ENCODE results near the gene SPTY2D1. TPM values are rescaled to one million over a fixed set of nuclear protein-coding genes. Genes with fewer than 3 reads are reported as not detected.

SPTY2D1 gene
- polyA plus RNA-seq, 3 donors: 8.4 to 14.9 (median 11.8) TPM

- Mint-ChIP-seq H3K27me3 (ENCODE audit: low read depth in 3 of 3) (no peaks in the 10 kb centered on the region), H3K36me3 (peaks cover 17 to 40% of the 10 kb centered on the region in 2 donors), H3K4me1 (peaks cover 3% of the 10 kb centered on the region), H3K4me3 (no peak overlapping the region), H3K9me3 (no peaks in the 10 kb centered on the region), H3K27ac (peak overlapping the region in 1 of 7 donors; percentile 9)
- Histone ChIP-seq H3K79me2 (ENCODE audit: insufficient read depth, low read length) (peaks cover 6% of the 10 kb centered on the region), H3K9ac (ENCODE audit: insufficient read depth, low read length, poor library complexity, severe bottlenecking) (no peak overlapping the region), H2AFZ (ENCODE audit: insufficient read depth, low read depth, low read length, poor library complexity, severe bottlenecking) (no peak overlapping the region), H4K20me1 (ENCODE audit: insufficient read depth, low read length) (no peaks in the 10 kb centered on the region), H3K4me1 (ENCODE audit: control insufficient read depth in 1 of 2, insufficient read depth in 2 of 2, low read length in 2 of 2) (no peaks in the 10 kb centered on the region), H3K36me3 (replicated peaks in 1 of 2; ENCODE audit: control insufficient read depth in 1 of 2, insufficient read depth in 2 of 2, low read length in 2 of 2) (peaks cover 6 to 32% of the 10 kb centered on the region in 2 donors), H3K27ac (ENCODE audit: low read depth in 1 of 2, low read length in 2 of 2) (no peak overlapping the region), H3K4me2 (replicated peaks; ENCODE audit: extremely low read depth, low read length, poor library complexity, severe bottlenecking) (no peak overlapping the region), H3K4me3 (replicated peaks in 1 of 3; ENCODE audit: low read depth in 2 of 3, low read length in 3 of 3) (no peak overlapping the region), H3K27me3 (ENCODE audit: control insufficient read depth in 2 of 2, insufficient read depth in 2 of 2, low read length in 2 of 2) (no peaks in the 10 kb centered on the region), H3K9me3 (replicated peaks in 1 of 2; ENCODE audit: control insufficient read depth in 1 of 2, insufficient read depth in 1 of 2, low read length in 2 of 2) (no peaks in the 10 kb centered on the region)
- no peak for DNase-seq
- no peak for TF ChIP-seq CTCF (IDR thresholded peaks at IDR 0.05)
- intact Hi-C loops (cut with micrococcal nuclease): no loop called here
- WGBS (ENCODE audit: insufficient coverage): no CpG with 5 or more reads among the region's 1 CpG
Observed at GRCh38 chr11:18581825-18582224, 52.3 kb downstream of the SPTY2D1 start.

- Histone ChIP-seq H3K27ac (ENCODE audit: low read depth in 1 of 2, low read length in 2 of 2) (no peak overlapping the region), H3K4me2 (replicated peaks; ENCODE audit: extremely low read depth, low read length, poor library complexity, severe bottlenecking) (no peak overlapping the region), H4K20me1 (ENCODE audit: insufficient read depth, low read length) (no peaks in the 10 kb centered on the region), H2AFZ (ENCODE audit: insufficient read depth, low read depth, low read length, poor library complexity, severe bottlenecking) (no peak overlapping the region), H3K27me3 (ENCODE audit: control insufficient read depth in 2 of 2, insufficient read depth in 2 of 2, low read length in 2 of 2) (no peaks in the 10 kb centered on the region), H3K4me1 (ENCODE audit: control insufficient read depth in 1 of 2, insufficient read depth in 2 of 2, low read length in 2 of 2) (no peaks in the 10 kb centered on the region), H3K4me3 (replicated peaks in 1 of 3; ENCODE audit: low read depth in 2 of 3, low read length in 3 of 3) (no peak overlapping the region), H3K79me2 (ENCODE audit: insufficient read depth, low read length) (no peaks in the 10 kb centered on the region), H3K36me3 (replicated peaks in 1 of 2; ENCODE audit: control insufficient read depth in 1 of 2, insufficient read depth in 2 of 2, low read length in 2 of 2) (peaks cover 19 to 45% of the 10 kb centered on the region in 2 donors), H3K9me3 (replicated peaks in 1 of 2; ENCODE audit: control insufficient read depth in 1 of 2, insufficient read depth in 1 of 2, low read length in 2 of 2) (no peaks in the 10 kb centered on the region), H3K9ac (ENCODE audit: insufficient read depth, low read length, poor library complexity, severe bottlenecking) (no peak overlapping the region)
- no CpG with 5 or more reads among the region's 2 CpGs for WGBS (ENCODE audit: insufficient coverage)
- Mint-ChIP-seq H3K9me3 (no peaks in the 10 kb centered on the region), H3K4me3 (no peak overlapping the region), H3K36me3 (peaks cover 30 to 50% of the 10 kb centered on the region in 2 donors), H3K4me1 (peaks cover 3% of the 10 kb centered on the region), H3K27ac (no peak overlapping the region), H3K27me3 (ENCODE audit: low read depth in 3 of 3) (no peaks in the 10 kb centered on the region)
- TF ChIP-seq CTCF (IDR thresholded peaks at IDR 0.05): no peak
- DNase-seq: no peak
- intact Hi-C loops (cut with micrococcal nuclease): no loop called here
Observed at GRCh38 chr11:18580113-18580766, 53.9 kb downstream of the SPTY2D1 start.
